HG02943 (cell line): ENCODE results near the gene VANGL2.

Experiments
- ATAC-seq: cut with Tn5 transposase; IDR thresholded peaks from one replicate; pipeline ENCODE4 v1.9.1; 2021; ENCODE audit warnings: mild to moderate bottlenecking, low read depth, moderate library complexity; ENCODE audit not compliant: unreplicated experiment

The VANGL2 gene

GRCh38 chr1:160454371-160455152, 54.2 kb downstream of the VANGL2 start:
- ATAC-seq, result no peak

GRCh38 chr1:160455153-160455517, 54.8 kb downstream of the VANGL2 start:
- ATAC-seq, result no peak

DNA sequence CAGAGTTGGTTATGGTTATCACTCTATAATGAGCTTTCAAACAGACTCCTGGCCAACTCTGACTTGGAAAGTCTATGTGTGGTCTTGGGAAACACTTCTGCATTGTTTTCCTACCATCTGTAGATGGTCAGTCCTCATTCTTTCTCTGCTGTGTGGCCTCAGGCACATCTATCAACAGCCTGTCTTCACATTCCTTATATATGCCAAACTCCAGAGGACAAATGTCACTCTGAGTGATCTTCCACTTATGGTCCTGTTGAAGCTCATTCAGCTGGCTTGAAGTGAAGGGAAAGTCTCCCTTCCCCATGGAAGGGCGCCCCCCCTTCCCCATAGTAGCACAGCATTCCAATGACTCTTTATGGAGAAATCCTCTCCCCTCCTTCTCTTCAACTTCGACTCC, 58.7 kb downstream of the VANGL2 start:
- no peak for ATAC-seq

GRCh38 chr1:160459687-160460086, 59.3 kb downstream of the VANGL2 start:
- ATAC-seq, result no peak

DNA sequence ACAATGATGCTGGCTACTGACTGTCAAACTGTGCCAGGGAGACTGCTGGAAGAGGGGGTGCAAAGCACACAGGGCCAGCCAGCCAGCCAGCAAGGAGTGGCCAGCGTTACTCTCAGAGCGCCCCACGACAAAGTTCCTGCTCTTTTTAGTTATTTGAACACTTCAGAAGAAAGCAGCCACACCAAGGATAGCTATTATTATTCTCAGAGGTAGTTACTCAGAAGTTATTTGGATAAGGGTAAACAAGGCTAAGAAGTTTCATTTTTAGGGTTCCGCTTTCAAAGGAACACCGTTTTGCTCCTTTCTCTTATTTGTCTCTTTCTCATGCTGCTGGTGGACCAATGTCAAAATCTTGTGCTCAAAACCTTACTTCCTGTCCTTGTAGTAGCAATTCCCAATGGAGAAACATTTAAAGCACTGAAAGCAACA, 59.9 kb downstream of the VANGL2 start:
- ATAC-seq, result no peak

GRCh38 chr1:160460683-160461287, 60.4 kb downstream of the VANGL2 start:
- no peak for ATAC-seq

- ATAC-seq, result no peak
Measured at GRCh38 chr1:160465123-160465522, 64.8 kb downstream of the VANGL2 start.

DNA sequence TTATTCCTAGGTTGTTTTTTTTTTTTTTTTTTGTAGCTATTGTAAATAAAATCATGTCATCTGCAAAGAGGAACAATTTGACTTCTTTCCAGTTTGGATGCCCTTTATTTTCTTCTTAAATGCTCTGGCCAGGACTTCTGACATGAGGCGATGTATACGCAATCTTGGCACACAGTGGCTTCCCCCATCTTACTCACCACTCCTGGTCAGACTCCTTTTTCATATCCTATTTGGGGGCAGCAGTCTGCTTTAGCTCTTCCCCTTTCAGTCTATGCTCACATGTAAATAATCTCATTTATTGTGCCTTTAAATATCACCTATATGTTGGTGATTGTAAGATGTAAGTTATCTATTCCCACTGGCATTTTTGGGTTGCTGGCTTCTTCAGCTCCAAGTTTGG, 66.6 kb downstream of the VANGL2 start:
- no peak for ATAC-seq

GRCh38 chr1:160467576-160467975, 67.2 kb downstream of the VANGL2 start:
- no peak for ATAC-seq

DNA sequence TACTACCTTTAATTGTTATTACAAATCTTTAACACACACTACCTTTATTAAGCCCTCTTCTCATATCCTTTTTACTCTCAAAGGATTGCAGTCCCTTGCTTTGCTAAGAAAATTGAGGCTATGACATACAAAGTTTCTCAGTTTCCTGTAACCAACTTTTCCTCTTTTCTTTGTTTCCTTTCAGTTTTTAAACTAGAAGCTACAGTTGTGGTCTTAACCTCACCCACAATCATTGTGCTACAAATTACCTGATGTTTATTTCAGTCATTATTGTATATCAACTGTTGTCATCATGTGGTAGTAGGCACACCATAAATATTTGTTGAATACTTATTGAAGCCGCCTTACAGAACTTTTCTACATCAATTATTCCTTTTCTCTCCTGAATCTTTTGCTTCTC, 70.9 kb downstream of the VANGL2 start:
- no peak for ATAC-seq

- no peak for ATAC-seq
Measured at GRCh38 chr1:160472112-160472511, 71.7 kb downstream of the VANGL2 start.

GRCh38 chr1:160474392-160475242, 74.3 kb downstream of the VANGL2 start:
- no peak for ATAC-seq
